A549 (cell line): ENCODE results near the gene KLF9. TPM values are rescaled to one million over a fixed set of nuclear protein-coding genes. Genes with fewer than 3 reads are reported as not detected.

ENCODE experiments used
- ATAC-seq, 2 experiments: fragments of 200-7000 bp in 1 of 2; fragments of >200 bp in 1 of 2; cut with Nextera tagmentation in 1 of 2; cut with Tn5 transposase in 1 of 2; 3 replicates each; pipeline versions ENCODE4 v1.8.0 to v1.9.1; 2018 to 2020; ENCODE audit warnings: mild to moderate bottlenecking in 1 of 2, moderate library complexity in 1 of 2
- CTCF ChIA-PET: fragments of 300-600 bp; sonication (Branson Sonifier 250); formaldehyde crosslinking; extraction: SDS; loops from one replicate; lab custom pipeline; 2021; ENCODE audit warnings: antibody characterized with exemption, inconsistent platforms; lab: Yijun Ruan, JAX
- POLR2A ChIA-PET: fragments of 350-600 bp; formaldehyde crosslinking; extraction: SDS; loops from one replicate; lab custom pipeline; 2021; ENCODE audit warnings: antibody characterized with exemption, inconsistent platforms; lab: Yijun Ruan, JAX
- DNase-seq, 2 experiments: peaks; one replicate each; pipeline versions ENCODE4 v3.0.0 to v3.0.0-alpha.2; 2011 to 2016; ENCODE audit warnings: low read depth in 1 of 2, low spot score in 1 of 2
- FAIRE-seq: peaks from 2 replicates; lab custom pipeline; 2011; peaks lifted over from hg19 to GRCh38; lab: Jason Lieb, UNC
- H3K27ac ChIP-seq, 2 experiments: fragments of >200 bp; sonication (Bioruptor Twin); formaldehyde crosslinking; 3 replicates each; pipeline ENCODE4 v1.5.1; 2016 to 2017
- H3K4me1 ChIP-seq: fragments of >200 bp; sonication (Bioruptor Twin); formaldehyde crosslinking; 3 replicates; pipeline ENCODE4 v1.6.1; 2016
- H3K4me2 ChIP-seq: fragments of >200 bp; sonication (Bioruptor Twin); formaldehyde crosslinking; 3 replicates; pipeline ENCODE4 v1.6.1; 2016
- H3K4me3 ChIP-seq: fragments of >200 bp; sonication (Bioruptor Twin); formaldehyde crosslinking; 3 replicates; pipeline ENCODE4 v1.5.1; 2016
- H3K9me3 ChIP-seq: fragments of >200 bp; sonication (Bioruptor Twin); formaldehyde crosslinking; 3 replicates; pipeline ENCODE4 v1.6.1; 2016
- CBX8 ChIP-seq: fragments of 200-600 bp; sonication (generic); IDR thresholded peaks from 2 replicates; pipeline ENCODE4 v1.6.1; 2016
- EP300 ChIP-seq, 2 experiments: fragments of >200 bp; sonication (Bioruptor Twin); formaldehyde crosslinking; IDR thresholded peaks; 2 replicates in 1 of 2; 3 replicates in 1 of 2; pipeline ENCODE4 v1.6.1; 2016 to 2017
- ESRRA ChIP-seq: fragments of 150-350 bp; IDR thresholded peaks from 2 replicates; pipeline ENCODE4 v1.6.1; 2014; ENCODE audit warnings: mild to moderate bottlenecking, low read length, borderline replicate concordance
- FOSB ChIP-seq: fragments of 250-450 bp; sonication (Bioruptor Pico); IDR thresholded peaks from 2 replicates; pipeline ENCODE4 v1.5.0; 2020; ENCODE audit warnings: mild to moderate bottlenecking, moderate library complexity
- FOXS1 ChIP-seq: fragments of 250-450 bp; sonication (Bioruptor Pico); IDR thresholded peaks from 2 replicates; pipeline ENCODE4 v1.5.0; 2020; ENCODE audit warnings: mild to moderate bottlenecking, moderate library complexity
- GATA3 ChIP-seq: IDR thresholded peaks from 2 replicates; pipeline ENCODE4 v1.6.1; 2012; ENCODE audit warnings: borderline replicate concordance
- HDAC2 ChIP-seq: fragments of 200-600 bp; sonication (generic); IDR thresholded peaks from 2 replicates; pipeline ENCODE4 v1.6.1; 2016
- HOXA7 ChIP-seq: fragments of 250-450 bp; sonication (Bioruptor Pico); IDR thresholded peaks from 2 replicates; pipeline ENCODE4 v1.5.0; 2020; ENCODE audit warnings: mild to moderate bottlenecking, moderate library complexity
- KDM1A ChIP-seq: fragments of 200-600 bp; sonication (generic); IDR thresholded peaks from 2 replicates; pipeline ENCODE4 v1.6.1; 2016; ENCODE audit warnings: low read depth, mild to moderate bottlenecking
- KDM5A ChIP-seq: fragments of 200-600 bp; sonication (generic); IDR thresholded peaks from 2 replicates; pipeline ENCODE4 v1.6.1; 2016; ENCODE audit warnings: antibody characterized with exemption, mild to moderate bottlenecking
- MAFK ChIP-seq: fragments of 450-650 bp; IDR thresholded peaks from 2 replicates; pipeline ENCODE4 v1.6.1; 2014; ENCODE audit not compliant: partially characterized antibody
- NPAS2 ChIP-seq: fragments of 250-450 bp; sonication (Bioruptor Pico); IDR thresholded peaks from 2 replicates; pipeline ENCODE4 v1.8.0; 2022; ENCODE audit warnings: mild to moderate bottlenecking, moderate library complexity, borderline replicate concordance
- POLR2A ChIP-seq: IDR thresholded peaks from 2 replicates; pipeline ENCODE4 v1.6.1; 2012; ENCODE audit warnings: mild to moderate bottlenecking, low read length
- POLR2AphosphoS2 ChIP-seq: conservative IDR thresholded peaks from 2 replicates; pipeline ENCODE4 v1.6.1; 2012; ENCODE audit warnings: low read length, improper control_type of control experiment, inconsistent platforms
- RAD21 ChIP-seq, 2 experiments: fragments of >200 bp in 1 of 2; sonication (Bioruptor Twin) in 1 of 2; formaldehyde crosslinking in 1 of 2; IDR thresholded peaks in 1 of 2; conservative IDR thresholded peaks in 1 of 2; 2 replicates in 1 of 2; 3 replicates in 1 of 2; pipeline ENCODE4 v1.6.1; 2012 to 2018; ENCODE audit warnings: inconsistent platforms in 1 of 2
- RNF2 ChIP-seq: fragments of 200-600 bp; sonication (generic); IDR thresholded peaks from 2 replicates; pipeline ENCODE4 v1.6.1; 2016; ENCODE audit warnings: low read depth, mild to moderate bottlenecking, antibody characterized with exemption, moderate library complexity, borderline replicate concordance
- TFCP2L1 ChIP-seq: fragments of 250-450 bp; sonication (Bioruptor Pico); IDR thresholded peaks from 2 replicates; pipeline ENCODE4 v1.5.0; 2021; ENCODE audit warnings: mild to moderate bottlenecking
- TP53 ChIP-seq: fragments of 250-450 bp; sonication (Bioruptor Pico); IDR thresholded peaks from 2 replicates; pipeline ENCODE4 v1.5.0; 2021; ENCODE audit warnings: mild to moderate bottlenecking, moderate library complexity
- WGBS: methylation state at CpG from one replicate; pipeline ENCODE4 v1.1.6; 2017; ENCODE audit errors: missing lambda C conversion rate; 5-methylcytosine and 5-hydroxymethylcytosine counted together
- polyA plus RNA-seq, 4 experiments: library from polyadenylated mRNA; depleted of rRNA in 3 of 4; stranded (reverse); fragments of >200 nt; fragmentation: RNase III in 1 of 4; extraction: RNeasy Plus Mini Kit Qiagen cat#74134 plus additional on column Dnase treatment in 1 of 4; gene quantifications; 2 replicates in 3 of 4; 3 replicates in 1 of 4; pipeline ENCODE4 v1.2.3, GENCODE V29; 2011 to 2017
- TF ChIP-seq, protein P1 (sequence below): fragments of >200 bp; sonication (Bioruptor Twin); formaldehyde crosslinking; IDR thresholded peaks from 3 replicates; pipeline ENCODE4 v1.5.1; 2016
- TF ChIP-seq, protein P2 (sequence below): fragments of 250-450 bp; sonication (Bioruptor Pico); IDR thresholded peaks from 2 replicates; pipeline ENCODE4 v1.5.0; 2020; ENCODE audit warnings: low read depth, mild to moderate bottlenecking, moderate library complexity
- TF ChIP-seq, protein P3 (sequence below): fragments of 200-600 bp; sonication (generic); IDR thresholded peaks from 2 replicates; pipeline ENCODE4 v1.6.1; 2016; ENCODE audit warnings: antibody characterized with exemption, mild to moderate bottlenecking, moderate library complexity

The KLF9 gene
- polyA plus RNA-seq, 2 of the 4 experiments (the other 2 are of a cell fraction) = 0.76 to 3.9 TPM

DNA sequence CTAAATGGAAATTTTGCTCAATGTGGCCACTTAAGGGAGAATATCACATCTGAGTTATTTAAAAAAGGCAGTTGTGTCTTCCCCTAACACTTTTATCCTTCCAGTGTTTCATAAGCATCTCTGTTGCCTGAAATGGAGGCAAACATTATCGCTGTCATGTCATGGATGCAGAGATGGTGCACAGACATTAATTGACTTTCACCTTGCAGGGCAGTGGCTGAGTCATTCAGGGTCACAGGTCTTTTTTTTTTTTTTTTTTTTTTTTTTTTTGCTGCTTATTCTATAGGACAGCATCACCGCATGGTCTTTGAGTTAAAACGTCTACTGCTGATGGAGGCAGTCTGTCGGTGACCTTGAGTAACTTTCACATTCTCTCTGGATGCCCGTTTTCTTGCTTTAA, 36.3 kb upstream of the KLF9 start:
- Histone ChIP-seq H3K9me3 (no peaks in the 10 kb centered on the region), H3K4me2 (no peak overlapping the region), H3K27ac (no peak overlapping the region), H3K4me3 (no peak overlapping the region), H3K4me1 (no peaks in the 10 kb centered on the region)
- DNase-seq (no peak), ATAC-seq (no peak), FAIRE-seq (no peak)
- WGBS = 69% methylated on average over 5 of the region's 5 CpGs
- ChIA-PET CTCF (no interaction called here), POLR2A (no interaction called here)
- TF ChIP-seq FOSB = no peak
- no peak for TF ChIP-seq FOXS1
- no peak for TF ChIP-seq TP53 (CRISPR knock-in tag)
- no peak for TF ChIP-seq KDM1A
- TF ChIP-seq MAFK = no peak
- TF ChIP-seq HDAC2 = no peak
- no peak for TF ChIP-seq RAD21 (conservative IDR thresholded peaks at IDR 0.05 in 1 of 2, IDR thresholded peaks at IDR 0.05 in 1 of 2)
- TF ChIP-seq HOXA7 (CRISPR knock-in tag) = no peak
- TF ChIP-seq, protein P1, sequence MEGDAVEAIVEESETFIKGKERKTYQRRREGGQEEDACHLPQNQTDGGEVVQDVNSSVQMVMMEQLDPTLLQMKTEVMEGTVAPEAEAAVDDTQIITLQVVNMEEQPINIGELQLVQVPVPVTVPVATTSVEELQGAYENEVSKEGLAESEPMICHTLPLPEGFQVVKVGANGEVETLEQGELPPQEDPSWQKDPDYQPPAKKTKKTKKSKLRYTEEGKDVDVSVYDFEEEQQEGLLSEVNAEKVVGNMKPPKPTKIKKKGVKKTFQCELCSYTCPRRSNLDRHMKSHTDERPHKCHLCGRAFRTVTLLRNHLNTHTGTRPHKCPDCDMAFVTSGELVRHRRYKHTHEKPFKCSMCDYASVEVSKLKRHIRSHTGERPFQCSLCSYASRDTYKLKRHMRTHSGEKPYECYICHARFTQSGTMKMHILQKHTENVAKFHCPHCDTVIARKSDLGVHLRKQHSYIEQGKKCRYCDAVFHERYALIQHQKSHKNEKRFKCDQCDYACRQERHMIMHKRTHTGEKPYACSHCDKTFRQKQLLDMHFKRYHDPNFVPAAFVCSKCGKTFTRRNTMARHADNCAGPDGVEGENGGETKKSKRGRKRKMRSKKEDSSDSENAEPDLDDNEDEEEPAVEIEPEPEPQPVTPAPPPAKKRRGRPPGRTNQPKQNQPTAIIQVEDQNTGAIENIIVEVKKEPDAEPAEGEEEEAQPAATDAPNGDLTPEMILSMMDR = no peak
- TF ChIP-seq RNF2 = no peak
- no peak for TF ChIP-seq POLR2A
- no peak for TF ChIP-seq TFCP2L1 (CRISPR knock-in tag)
- no peak for TF ChIP-seq KDM5A
- TF ChIP-seq GATA3 = no peak
- TF ChIP-seq ESRRA = no peak
- TF ChIP-seq NPAS2 (CRISPR knock-in tag) = no peak
- TF ChIP-seq CBX8 = no peak
- TF ChIP-seq, protein P2, sequence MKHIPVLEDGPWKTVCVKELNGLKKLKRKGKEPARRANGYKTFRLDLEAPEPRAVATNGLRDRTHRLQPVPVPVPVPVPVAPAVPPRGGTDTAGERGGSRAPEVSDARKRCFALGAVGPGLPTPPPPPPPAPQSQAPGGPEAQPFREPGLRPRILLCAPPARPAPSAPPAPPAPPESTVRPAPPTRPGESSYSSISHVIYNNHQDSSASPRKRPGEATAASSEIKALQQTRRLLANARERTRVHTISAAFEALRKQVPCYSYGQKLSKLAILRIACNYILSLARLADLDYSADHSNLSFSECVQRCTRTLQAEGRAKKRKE (CRISPR knock-in tag) = no peak
- TF ChIP-seq EP300 (IDR thresholded peaks at IDR 0.05) = no peak
- TF ChIP-seq, protein P3, sequence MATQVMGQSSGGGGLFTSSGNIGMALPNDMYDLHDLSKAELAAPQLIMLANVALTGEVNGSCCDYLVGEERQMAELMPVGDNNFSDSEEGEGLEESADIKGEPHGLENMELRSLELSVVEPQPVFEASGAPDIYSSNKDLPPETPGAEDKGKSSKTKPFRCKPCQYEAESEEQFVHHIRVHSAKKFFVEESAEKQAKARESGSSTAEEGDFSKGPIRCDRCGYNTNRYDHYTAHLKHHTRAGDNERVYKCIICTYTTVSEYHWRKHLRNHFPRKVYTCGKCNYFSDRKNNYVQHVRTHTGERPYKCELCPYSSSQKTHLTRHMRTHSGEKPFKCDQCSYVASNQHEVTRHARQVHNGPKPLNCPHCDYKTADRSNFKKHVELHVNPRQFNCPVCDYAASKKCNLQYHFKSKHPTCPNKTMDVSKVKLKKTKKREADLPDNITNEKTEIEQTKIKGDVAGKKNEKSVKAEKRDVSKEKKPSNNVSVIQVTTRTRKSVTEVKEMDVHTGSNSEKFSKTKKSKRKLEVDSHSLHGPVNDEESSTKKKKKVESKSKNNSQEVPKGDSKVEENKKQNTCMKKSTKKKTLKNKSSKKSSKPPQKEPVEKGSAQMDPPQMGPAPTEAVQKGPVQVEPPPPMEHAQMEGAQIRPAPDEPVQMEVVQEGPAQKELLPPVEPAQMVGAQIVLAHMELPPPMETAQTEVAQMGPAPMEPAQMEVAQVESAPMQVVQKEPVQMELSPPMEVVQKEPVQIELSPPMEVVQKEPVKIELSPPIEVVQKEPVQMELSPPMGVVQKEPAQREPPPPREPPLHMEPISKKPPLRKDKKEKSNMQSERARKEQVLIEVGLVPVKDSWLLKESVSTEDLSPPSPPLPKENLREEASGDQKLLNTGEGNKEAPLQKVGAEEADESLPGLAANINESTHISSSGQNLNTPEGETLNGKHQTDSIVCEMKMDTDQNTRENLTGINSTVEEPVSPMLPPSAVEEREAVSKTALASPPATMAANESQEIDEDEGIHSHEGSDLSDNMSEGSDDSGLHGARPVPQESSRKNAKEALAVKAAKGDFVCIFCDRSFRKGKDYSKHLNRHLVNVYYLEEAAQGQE = no peak

DNA sequence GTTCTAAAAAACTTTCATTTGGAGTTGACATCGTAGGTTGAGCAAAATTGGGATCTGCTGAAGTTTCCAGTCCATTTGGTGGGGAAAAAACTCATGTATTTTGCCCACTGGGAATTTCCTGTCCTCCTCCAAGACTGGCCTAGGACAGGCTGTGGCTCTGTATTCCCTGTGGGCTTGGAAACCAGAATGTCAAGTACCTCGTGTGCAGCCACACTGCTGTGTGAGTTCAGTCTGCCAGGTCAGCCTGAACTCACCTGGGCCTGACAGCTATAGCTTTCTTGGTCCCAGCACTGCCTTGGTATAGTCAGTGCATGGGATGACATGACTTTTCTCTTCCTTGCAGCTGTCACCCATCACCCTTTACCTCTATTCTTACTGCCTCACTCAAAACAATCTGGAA, 35.0 kb upstream of the KLF9 start:
- CTCF ChIA-PET = no interaction called here
- H3K9me3 ChIP-seq = no peaks in the 10 kb centered on the region
- FAIRE-seq (no peak), ATAC-seq (no peak), DNase-seq (no peak)
- no peak overlapping the region for H3K27ac ChIP-seq
- WGBS = 67% methylated on average over 2 of the region's 2 CpGs
- POLR2A ChIA-PET = no interaction called here
- H3K4me2 ChIP-seq = no peak overlapping the region
- TF ChIP-seq POLR2AphosphoS2 = no peak
- TF ChIP-seq POLR2A = no peak
- H3K4me3 ChIP-seq = no peak overlapping the region
- H3K4me1 ChIP-seq = no peaks in the 10 kb centered on the region
